Stomach (tissue), 4 donors: Measurements from ENCODE around the gene SSX5.
"Not testable (repeated sequence)": the region's sequence is repeated elsewhere in the genome, so short reads cannot be mapped to it uniquely, and the experiment has no call there.

Source experiments
- CTCF ChIP-seq, 7 experiments: fragments of 450-650 bp in 4 of 7; fragments of 200-600 bp in 3 of 7; sonication (generic) in 3 of 7; IDR thresholded peaks; one replicate each; pipeline ENCODE4 v1.5.1; 2016 to 2019; ENCODE audit warnings: antibody characterized with exemption in 7 of 7, control low read depth in 2 of 7, mild to moderate bottlenecking in 1 of 7
- POLR2A ChIP-seq, 4 donors: fragments of 450-650 bp; IDR thresholded peaks; one replicate each; pipeline ENCODE4 v1.6.1; 2016; ENCODE audit warnings: antibody characterized with exemption in 4 of 4, control low read depth in 2 of 4, mild to moderate bottlenecking in 1 of 4, moderate library complexity in 1 of 4
- POLR2AphosphoS5 ChIP-seq, 3 donors: sonication (generic); formaldehyde crosslinking; IDR thresholded peaks; one replicate each; pipeline ENCODE4 v1.6.1; 2016; ENCODE audit warnings: antibody characterized with exemption in 3 of 3

DNA sequence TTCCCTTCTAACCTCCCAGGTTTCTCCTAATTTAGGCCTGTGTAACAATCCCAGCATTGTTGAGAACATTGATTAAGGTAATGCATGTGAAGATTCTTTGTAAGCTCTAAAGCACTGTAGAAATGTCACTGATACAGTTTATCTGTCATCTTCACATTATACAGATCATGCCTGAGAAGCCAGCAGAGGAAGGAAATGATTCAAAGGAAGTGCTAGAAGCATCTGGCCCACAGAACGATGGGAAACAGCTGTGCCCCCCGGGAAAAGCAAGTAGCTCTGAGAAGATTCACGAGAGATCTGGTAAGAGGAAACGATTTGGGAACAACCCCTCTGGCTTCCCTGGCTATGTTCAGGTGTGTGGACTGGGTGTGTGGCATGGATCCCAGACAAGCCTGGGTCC lies 17.7 kb upstream of the SSX5 start:
- TF ChIP-seq POLR2A, POLR2AphosphoS5, CTCF (IDR thresholded peaks at IDR 0.05): not testable (repeated sequence)
